GM21447 (cell line): ENCODE results near the gene MFN1.

Source experiments
- ATAC-seq: cut with Tn5 transposase; IDR thresholded peaks from one replicate; pipeline ENCODE4 v1.9.1; 2021; ENCODE audit not compliant: unreplicated experiment

MFN1 gene

GRCh38 chr3:179336345-179336929 is 11.1 kb upstream of the MFN1 start:
- no peak for ATAC-seq

DNA sequence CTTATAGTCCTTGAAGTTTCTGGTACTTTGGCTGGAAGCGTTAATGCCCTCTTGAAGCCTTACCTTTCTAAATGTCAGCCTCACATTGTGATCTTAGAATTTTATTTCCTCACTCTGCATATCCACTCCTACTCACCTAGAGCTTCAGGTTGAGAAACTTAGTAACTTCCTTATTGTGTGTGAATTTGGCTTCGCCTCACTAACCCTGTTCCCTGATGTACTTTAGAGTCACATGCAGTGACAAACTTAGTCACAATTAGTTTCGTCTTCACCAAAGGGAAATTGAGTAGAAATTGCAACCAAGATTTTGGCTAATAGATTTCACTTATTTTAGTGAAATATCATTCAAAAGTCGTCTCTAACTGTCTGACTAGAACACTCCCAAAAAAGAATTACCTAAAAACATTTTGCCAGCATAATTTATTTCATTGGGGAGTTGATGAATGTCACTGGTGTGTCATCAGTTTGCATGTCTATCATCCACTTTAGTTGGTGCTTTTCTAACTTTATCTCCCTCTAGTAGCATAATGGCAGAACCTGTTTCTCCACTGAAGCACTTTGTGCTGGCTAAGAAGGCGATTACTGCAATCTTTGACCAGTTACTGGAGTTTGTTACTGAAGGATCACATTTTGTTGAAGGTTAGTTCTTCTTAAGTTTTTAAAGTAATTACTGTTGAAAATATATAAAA is 960 bp downstream of the MFN1 start:
- ATAC-seq, result peak; percentile 69

DNA sequence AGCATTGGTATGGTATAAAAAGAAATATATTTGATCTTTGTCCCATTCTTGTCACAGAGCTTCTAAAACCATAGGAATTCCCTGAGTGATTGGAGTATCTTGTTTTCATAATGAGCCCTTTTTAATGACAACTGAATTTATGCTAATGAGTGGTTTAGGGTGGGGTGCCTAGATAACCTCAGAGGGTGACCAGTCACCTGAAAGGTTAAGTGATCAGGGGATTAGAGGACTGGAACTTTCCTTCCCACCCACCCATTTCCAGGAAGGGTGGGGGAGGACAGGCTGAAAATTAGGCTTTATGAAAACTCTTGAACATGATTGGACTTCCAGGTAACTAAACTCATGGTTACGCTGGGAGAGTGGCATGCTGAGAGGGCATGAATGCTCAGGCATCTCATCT is 8.5 kb downstream of the MFN1 start:
- no peak for ATAC-seq

DNA sequence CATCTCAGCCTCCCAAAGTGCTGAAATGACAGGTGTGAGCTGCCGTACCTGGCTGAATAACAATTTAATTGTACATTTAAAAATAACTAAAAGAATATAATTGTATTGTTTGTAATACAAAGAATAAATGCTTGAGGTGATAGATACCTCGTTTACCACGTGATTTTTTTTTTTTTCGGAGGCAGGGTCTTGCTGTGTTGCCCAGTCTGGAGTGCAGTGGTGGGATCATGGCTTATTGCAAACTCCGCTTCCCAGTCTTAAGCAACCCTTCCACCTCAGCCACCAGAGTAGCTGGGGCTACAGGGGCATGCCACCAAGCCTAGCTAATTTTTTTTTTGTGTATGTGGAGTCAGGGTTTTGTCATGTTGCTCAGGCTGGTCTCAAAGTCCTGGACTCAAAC is 15.8 kb downstream of the MFN1 start:
- no peak for ATAC-seq

GRCh38 chr3:179369621-179370020 is 22.1 kb downstream of the MFN1 start:
- ATAC-seq, result no peak

GRCh38 chr3:179373938-179374337 is 26.4 kb downstream of the MFN1 start:
- ATAC-seq, result no peak

- ATAC-seq, result no peak
These were observed 27.8 kb downstream of the MFN1 start for GRCh38 chr3:179375091-179375999.

GRCh38 chr3:179376474-179376873 is 29.0 kb downstream of the MFN1 start:
- no peak for ATAC-seq

DNA sequence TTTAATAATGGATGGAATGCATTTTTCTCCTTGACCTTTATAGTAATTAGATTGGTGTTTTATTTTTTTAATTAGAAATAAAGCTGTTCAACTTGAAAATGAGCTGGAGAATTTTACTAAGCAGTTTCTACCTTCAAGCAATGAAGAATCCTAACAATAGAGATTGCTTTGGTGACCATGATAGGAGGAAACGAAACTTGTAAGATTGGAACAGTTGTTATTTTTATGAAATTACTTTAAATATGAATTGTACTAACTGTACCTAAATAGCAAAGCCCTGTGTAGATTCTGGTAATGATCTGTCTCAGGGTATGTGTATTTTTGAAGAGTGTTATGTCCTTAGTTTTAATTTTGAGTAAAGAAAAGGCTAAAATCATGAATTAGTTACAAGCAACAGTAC is 44.4 kb downstream of the MFN1 start:
- no peak for ATAC-seq

GRCh38 chr3:179398574-179399231 is 51.2 kb downstream of the MFN1 start:
- no peak for ATAC-seq

GRCh38 chr3:179401561-179401960 is 54.1 kb downstream of the MFN1 start:
- ATAC-seq, result no peak

DNA sequence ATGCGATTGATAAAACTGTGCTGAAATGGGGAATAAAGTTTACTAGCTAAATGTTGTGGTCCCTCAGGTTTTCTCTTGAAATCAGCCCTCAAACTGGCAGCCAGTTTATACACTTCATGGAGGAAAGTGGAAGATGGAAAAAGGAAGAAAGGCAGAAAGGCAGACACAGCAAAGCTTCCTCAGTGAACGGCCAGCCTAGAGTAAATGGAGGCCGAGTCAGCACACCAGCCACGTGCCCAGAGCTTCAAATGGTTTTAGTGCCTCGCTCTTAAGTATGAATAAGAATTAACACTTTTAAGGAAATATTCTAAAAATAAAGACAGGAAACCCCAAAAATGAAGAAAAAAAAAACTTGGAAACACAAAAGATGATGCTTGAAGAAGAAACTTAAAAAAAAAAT is 55.5 kb downstream of the MFN1 start:
- no peak for ATAC-seq

DNA sequence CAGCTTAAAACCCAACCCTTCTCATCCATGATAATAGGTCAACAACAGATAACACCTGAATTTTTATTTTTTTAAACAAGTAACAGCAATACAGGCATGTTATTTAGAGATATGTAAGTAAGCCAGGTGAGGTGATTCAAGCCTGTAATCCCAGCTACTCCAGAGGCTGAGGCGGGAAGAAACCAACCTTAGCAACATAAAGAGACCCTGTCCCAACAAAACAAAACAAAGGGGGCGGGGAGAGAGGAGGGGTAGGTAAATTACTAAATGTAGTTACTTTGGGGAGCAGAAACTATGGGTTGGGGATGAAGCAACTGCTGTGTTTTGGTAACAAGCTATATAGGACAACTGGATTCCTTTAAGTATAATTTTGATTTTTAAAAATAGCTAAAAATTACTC is 56.8 kb downstream of the MFN1 start:
- no peak for ATAC-seq

- ATAC-seq, result no peak
These were observed 62.8 kb downstream of the MFN1 start for GRCh38 chr3:179410331-179410730.

DNA sequence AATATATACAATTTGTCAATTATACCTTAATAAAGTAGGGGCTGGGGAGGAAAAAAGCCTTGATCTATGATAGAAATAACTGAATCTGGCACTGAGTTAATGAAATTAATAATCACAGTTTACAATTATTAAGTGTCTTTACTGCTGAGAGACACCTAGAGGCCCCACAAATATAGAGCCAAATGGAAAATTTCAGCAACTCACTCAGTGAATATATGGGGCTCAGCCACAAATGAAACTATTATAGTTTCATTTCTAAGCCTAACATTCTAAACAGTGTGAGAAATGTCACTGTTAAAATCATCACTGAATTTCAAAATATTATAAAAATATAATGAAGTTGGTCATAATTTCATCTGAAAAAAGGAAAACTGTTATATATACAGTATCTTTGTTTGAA is 63.5 kb downstream of the MFN1 start:
- ATAC-seq, result peak; percentile 68

DNA sequence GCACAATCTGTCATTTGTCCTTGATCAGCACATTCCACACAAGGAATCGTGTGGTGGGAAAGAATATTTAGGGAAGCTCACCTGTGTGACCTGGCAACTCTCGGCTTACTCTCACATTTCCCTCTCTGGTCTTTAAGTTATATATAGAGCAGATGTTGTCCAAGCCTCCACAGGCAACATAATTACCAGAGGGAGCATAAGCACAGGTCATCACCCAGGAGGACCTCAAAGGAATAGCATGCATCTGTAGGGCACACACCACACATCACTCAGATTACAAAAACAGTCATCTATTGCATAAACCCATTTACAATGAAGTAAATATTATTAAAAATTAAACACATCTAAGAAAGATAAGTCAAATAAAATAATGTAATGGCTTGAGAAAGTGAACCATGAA is 67.3 kb downstream of the MFN1 start:
- ATAC-seq, result no peak

GRCh38 chr3:179415377-179415776 is 67.9 kb downstream of the MFN1 start:
- no peak for ATAC-seq

DNA sequence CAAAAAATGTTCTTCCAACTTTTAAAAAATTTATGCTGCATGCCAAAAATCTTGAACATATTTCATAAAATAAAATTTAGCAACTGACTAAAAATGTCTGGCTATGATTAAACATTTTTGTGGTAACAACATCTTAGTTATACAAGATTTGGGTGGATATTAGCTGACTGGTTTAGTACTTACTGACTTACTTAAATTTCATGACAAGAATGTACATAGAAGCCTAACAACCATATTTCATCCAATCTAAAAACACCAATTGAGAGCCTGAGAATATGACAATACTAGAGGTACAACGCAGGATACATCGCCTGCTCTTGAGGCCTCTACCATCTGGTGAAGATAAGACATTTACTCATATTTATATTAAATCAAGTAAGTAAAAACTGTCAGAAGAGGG is 69.2 kb downstream of the MFN1 start:
- no peak for ATAC-seq

DNA sequence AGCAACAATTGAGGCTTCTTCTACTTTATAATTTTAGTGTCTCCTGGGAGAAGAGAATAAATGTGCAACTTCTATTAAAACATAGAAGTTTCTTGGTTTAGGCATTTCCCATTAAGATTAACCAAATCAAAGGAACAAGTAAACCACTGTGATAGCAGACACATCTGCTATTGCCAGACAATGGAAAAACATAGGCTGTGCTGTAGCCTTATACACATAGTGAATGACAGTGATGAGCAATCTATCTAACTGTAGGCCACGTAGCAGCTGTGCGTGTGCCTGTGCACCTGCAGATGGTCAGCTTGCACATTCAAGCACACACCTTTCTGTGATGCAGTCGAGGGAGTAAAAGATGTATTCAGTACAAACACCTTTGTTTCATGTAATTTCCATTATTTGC is 71.1 kb downstream of the MFN1 start:
- ATAC-seq, result no peak

DNA sequence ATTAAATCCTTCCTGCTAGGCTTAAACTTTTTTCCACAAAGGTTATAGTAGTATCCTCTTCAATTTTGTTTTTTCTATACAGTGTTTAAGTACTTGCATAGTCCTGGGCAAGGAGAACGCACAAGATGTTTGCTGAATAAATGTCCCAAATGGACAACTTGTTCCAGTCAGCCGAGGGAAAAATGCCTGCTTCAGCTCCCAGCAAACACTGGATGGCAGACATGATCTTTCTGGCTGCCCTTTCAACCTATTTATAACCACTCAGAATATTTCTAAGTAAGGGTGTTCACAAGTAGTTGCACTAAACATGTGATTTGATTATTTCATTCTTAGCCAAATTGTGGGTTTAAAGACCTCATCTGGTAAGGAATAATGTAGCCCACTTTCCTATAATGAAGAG is 74.0 kb downstream of the MFN1 start:
- no peak for ATAC-seq

DNA sequence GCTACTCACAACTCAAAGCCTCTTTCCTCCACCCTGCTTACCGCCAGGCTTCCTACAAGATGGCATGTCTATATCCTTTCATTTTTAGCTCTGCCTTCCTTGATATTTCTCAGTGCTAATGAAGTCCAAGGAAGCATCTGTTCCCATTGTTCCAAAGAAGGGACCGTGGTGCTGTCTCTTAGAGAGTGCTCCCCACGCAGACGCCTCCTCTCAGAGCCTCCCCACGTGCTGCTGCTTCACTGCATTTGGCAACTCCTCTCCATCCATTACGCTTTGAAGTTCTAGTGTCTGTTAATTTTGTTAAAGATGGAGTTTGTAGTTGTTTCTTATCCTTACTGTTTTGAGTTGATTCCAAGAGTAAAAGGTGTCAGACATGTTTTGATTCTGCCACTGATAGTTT is 77.6 kb downstream of the MFN1 start:
- no peak for ATAC-seq
